Esophagus muscularis mucosa (tissue), 4 donors: ENCODE measurements around the gene PAWR. TPM values are rescaled to one million over a fixed set of nuclear protein-coding genes. Genes with fewer than 3 reads are reported as not detected.

Source experiments
- DNase-seq: peaks from one replicate; pipeline ENCODE4 v3.0.0-alpha.2; 2017; ENCODE audit errors: extremely low spot score
- H3K27ac ChIP-seq, 4 donors: fragments of 200-600 bp; sonication (generic); replicated peaks in 1 of 4; 1 replicate in 3 of 4; 2 replicates in 1 of 4; pipeline ENCODE4 v1.5.1; 2016 to 2019; ENCODE audit warnings: mild to moderate bottlenecking in 1 of 4
- H3K27me3 ChIP-seq, 4 donors: fragments of 200-600 bp; sonication (generic); one replicate each; pipeline versions ENCODE4 v1.5.1 to v1.6.0; 2016 to 2019
- H3K36me3 ChIP-seq, 4 donors: fragments of 200-600 bp; sonication (generic); one replicate each; pipeline ENCODE4 v1.5.1; 2016 to 2019
- H3K4me1 ChIP-seq, 4 donors: fragments of 200-600 bp; sonication (generic); one replicate each; pipeline ENCODE4 v1.5.1; 2016 to 2019
- H3K4me3 ChIP-seq, 4 donors: fragments of 200-600 bp; sonication (generic); 1 replicate in 2 of 4; 2 replicates in 2 of 4; pipeline ENCODE4 v1.5.1; 2016 to 2019; ENCODE audit warnings: mild to moderate bottlenecking in 4 of 4, moderate library complexity in 1 of 4
- H3K9me3 ChIP-seq, 4 donors: fragments of 200-600 bp; sonication (generic); 1 replicate in 3 of 4; 2 replicates in 1 of 4; pipeline ENCODE4 v1.5.1; 2016 to 2019
- CTCF ChIP-seq, 3 experiments: fragments of 200-600 bp in 2 of 3; fragments of 450-650 bp in 1 of 3; sonication (generic) in 2 of 3; IDR thresholded peaks; one replicate each; pipeline ENCODE4 v1.5.1; 2017 to 2019; ENCODE audit warnings: antibody characterized with exemption in 3 of 3, mild to moderate bottlenecking in 2 of 3, moderate library complexity in 1 of 3
- EP300 ChIP-seq: sonication (generic); formaldehyde crosslinking; IDR thresholded peaks from one replicate; pipeline ENCODE4 v1.6.1; 2017; ENCODE audit warnings: antibody characterized with exemption
- POLR2A ChIP-seq: fragments of 450-650 bp; IDR thresholded peaks from one replicate; pipeline ENCODE4 v1.6.1; 2017; ENCODE audit warnings: antibody characterized with exemption, moderate library complexity, mild to moderate bottlenecking, low read depth
- POLR2AphosphoS5 ChIP-seq, 2 donors: sonication (generic); formaldehyde crosslinking; IDR thresholded peaks; one replicate each; pipeline ENCODE4 v1.6.1; 2017; ENCODE audit warnings: antibody characterized with exemption in 2 of 2
- WGBS: methylation state at CpG from one replicate; pipeline ENCODE4 v1.1.5; 2018; 5-methylcytosine and 5-hydroxymethylcytosine counted together
- intact Hi-C: fragments of 100-400 bp; cut with DNase I; formaldehyde crosslinking; loops from one replicate; pipeline ENCODE4 v1.15.1; 2023
- total RNA-seq, 4 donors: library from RNA; depleted of rRNA; stranded (reverse); fragments of >200 nt; gene quantifications; one replicate each; pipeline versions ENCODE4 v1.1.0 to v1.2.1, GENCODE V29; 2016

The PAWR gene
- total RNA-seq, 4 donors from 2014 or later: 63.1 to 127 (median 97.9) TPM

DNA sequence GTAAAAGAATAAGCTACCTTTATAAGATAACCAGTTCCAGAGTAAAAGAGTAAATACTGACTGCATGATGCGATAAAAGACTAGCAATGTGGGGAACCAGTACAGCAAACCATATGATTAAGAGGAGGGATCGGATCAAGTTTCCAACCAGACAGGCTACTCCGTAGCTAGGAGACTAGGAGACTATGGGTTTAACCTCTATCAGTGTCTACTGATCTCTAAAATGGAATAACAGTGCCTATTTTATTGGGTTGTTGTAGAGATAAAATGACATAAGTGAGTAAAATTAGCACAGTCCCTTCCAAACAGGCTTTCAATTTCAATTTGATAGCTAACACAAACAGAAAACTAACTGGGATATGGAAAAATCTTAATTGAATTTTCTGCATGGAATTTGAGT, 76.0 kb downstream of the PAWR start:
- no peaks in the 10 kb centered on the region for H3K4me1 ChIP-seq
- H3K36me3 ChIP-seq: peaks cover 0 to 17% (median under 1%) of the 10 kb centered on the region in 4 donors
- H3K27ac ChIP-seq: no peak overlapping the region
- H3K9me3 ChIP-seq: peaks cover 0 to 2% (median 0%) of the 10 kb centered on the region in 4 donors
- intact Hi-C loops: no loop called here
- no peak for DNase-seq
- TF ChIP-seq CTCF (IDR thresholded peaks at IDR 0.05) (no peak), POLR2A (no peak), EP300 (no peak), POLR2AphosphoS5 (IDR thresholded peaks at IDR 0.05) (no peak)
- 96% methylated on average over 3 of the region's 3 CpGs for WGBS
- no peaks in the 10 kb centered on the region for H3K27me3 ChIP-seq
- no peak overlapping the region for H3K4me3 ChIP-seq

DNA sequence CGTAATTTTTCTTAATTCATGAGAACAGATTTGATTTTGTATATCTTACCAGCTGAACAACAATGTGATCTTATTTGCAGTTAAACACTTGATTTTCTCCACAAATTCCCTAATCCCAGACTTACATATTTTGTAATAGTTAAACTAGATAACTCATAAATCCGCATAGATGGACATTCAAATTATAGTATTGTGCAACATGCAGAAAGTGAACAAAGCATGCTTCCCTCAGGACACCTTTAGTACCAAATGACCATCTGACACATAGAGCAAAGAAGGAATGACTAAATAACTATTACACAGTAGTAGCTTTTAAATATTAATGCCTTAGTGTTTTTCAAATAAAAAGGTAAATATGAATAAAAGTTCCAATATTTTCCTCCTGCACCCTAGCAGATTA, 88.9 kb downstream of the PAWR start:
- no peak overlapping the region for H3K27ac ChIP-seq
- no peak for DNase-seq
- no peaks in the 10 kb centered on the region for H3K27me3 ChIP-seq
- no peaks in the 10 kb centered on the region for H3K36me3 ChIP-seq
- no peaks in the 10 kb centered on the region for H3K4me1 ChIP-seq
- no peaks in the 10 kb centered on the region for H3K9me3 ChIP-seq
- intact Hi-C loops: no loop called here
- WGBS: 95% methylated on average over 2 of the region's 2 CpGs
- H3K4me3 ChIP-seq: no peak overlapping the region
- TF ChIP-seq CTCF (IDR thresholded peaks at IDR 0.05) (no peak), POLR2AphosphoS5 (IDR thresholded peaks at IDR 0.05) (no peak), POLR2A (no peak), EP300 (no peak)

GRCh38 chr12:79597910-79598309, 92.9 kb downstream of the PAWR start:
- Histone ChIP-seq H3K27ac (no peak overlapping the region), H3K27me3 (no peaks in the 10 kb centered on the region), H3K4me1 (no peaks in the 10 kb centered on the region), H3K4me3 (no peak overlapping the region), H3K36me3 (peaks cover 0 to 8% (median 0%) of the 10 kb centered on the region in 4 donors), H3K9me3 (no peaks in the 10 kb centered on the region)
- 93% methylated on average over 3 of the region's 3 CpGs for WGBS
- TF ChIP-seq POLR2A (no peak), EP300 (no peak), POLR2AphosphoS5 (IDR thresholded peaks at IDR 0.05) (no peak), CTCF (IDR thresholded peaks at IDR 0.05) (no peak)
- intact Hi-C loops: no loop called here
- no peak for DNase-seq

DNA sequence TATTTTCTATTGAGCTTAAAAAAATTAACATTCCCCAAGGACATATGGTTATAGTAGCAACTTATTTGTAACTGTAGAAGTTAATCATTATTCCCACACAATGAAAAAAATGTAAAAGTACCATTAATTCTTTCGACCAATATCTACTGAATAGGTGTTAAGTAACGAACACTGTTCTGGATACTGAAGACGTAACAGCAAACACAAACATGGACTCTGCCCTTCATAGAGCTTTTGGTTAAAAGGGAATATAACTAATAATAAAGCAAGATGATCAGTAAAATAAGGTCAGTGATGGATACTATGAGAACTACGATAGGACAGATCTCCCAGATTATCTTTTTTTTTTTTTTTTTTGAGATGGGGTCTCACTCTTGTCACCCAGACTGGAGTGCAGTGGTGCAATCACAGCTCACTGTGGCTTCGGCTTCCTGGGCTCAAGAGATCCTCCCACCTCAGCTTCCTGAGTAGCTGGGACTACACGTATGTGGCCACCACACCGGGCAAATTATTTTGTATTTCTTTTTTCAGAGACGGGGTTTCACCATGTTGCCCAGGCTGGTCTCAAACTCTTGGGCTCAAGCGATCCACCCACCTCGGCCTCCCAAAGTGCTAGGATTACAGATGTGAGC, 93.9 kb downstream of the PAWR start:
- Histone ChIP-seq H3K27ac (no peak overlapping the region), H3K27me3 (no peaks in the 10 kb centered on the region), H3K36me3 (peaks cover 0 to 10% (median 0%) of the 10 kb centered on the region in 4 donors), H3K9me3 (no peaks in the 10 kb centered on the region), H3K4me1 (no peaks in the 10 kb centered on the region), H3K4me3 (no peak overlapping the region)
- no peak for DNase-seq
- WGBS: 92% methylated on average over 10 of the region's 10 CpGs
- intact Hi-C loops: no loop called here
- no peak for TF ChIP-seq EP300

DNA sequence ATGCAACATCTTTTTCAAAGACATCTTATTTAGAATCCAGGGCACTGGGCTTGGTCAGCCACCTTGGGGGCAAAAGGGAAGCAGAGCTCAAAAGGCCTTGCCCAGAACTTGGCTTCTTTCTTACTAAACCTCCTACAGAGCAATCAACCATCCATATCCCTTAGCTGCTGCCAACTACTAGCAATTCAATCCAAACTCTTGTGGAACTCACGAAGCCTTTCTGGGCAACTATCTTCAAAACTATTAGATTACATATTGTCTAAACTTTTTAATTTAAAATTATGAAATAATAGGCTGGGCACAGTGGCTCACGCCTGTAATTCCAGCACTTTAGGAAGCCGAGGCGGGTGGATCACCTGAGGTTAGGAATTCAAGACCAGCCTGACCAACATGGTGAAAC, 95.5 kb downstream of the PAWR start:
- 93% methylated on average over 4 of the region's 4 CpGs for WGBS
- H3K4me3 ChIP-seq: no peak overlapping the region
- intact Hi-C loops: no loop called here

More for the DNA sequence above, 95.5 kb downstream of the PAWR start:
- Histone ChIP-seq H3K27ac (no peak overlapping the region), H3K36me3 (peaks cover 0 to 10% (median 0%) of the 10 kb centered on the region in 4 donors), H3K4me1 (no peaks in the 10 kb centered on the region), H3K27me3 (no peaks in the 10 kb centered on the region), H3K9me3 (no peaks in the 10 kb centered on the region)
- TF ChIP-seq EP300: no peak
- TF ChIP-seq POLR2A: no peak
- no peak for TF ChIP-seq POLR2AphosphoS5 (IDR thresholded peaks at IDR 0.05)
- TF ChIP-seq CTCF (IDR thresholded peaks at IDR 0.05): no peak
- no peak for DNase-seq
